Liver (tissue), 9 donors: ENCODE measurements around the gene SMIM28. TPM values are rescaled to one million over a fixed set of nuclear protein-coding genes. Genes with fewer than 3 reads are reported as not detected.

Experiments used
- DNase-seq: peaks from one replicate; pipeline ENCODE4 v3.0.0-alpha.2; 2017; ENCODE audit warnings: low spot score
- H3K27ac ChIP-seq, 2 donors: one replicate each; pipeline ENCODE4 v1.7.0; 2013; ENCODE audit warnings: inconsistent platforms in 2 of 2, low read length in 2 of 2, control low read depth in 1 of 2, low read depth in 1 of 2, mild to moderate bottlenecking in 1 of 2
- H3K27me3 ChIP-seq, 4 donors: one replicate each; pipeline versions ENCODE4 v1.6.1 to v1.7.0; 2013; ENCODE audit warnings: low read length in 3 of 4, inconsistent platforms in 1 of 4, mild to moderate bottlenecking in 1 of 4, moderate library complexity in 1 of 4; ENCODE audit not compliant: control insufficient read depth in 4 of 4, insufficient read depth in 4 of 4
- H3K36me3 ChIP-seq, 4 donors: one replicate each; pipeline versions ENCODE4 v1.6.1 to v1.7.0; 2013; ENCODE audit warnings: low read length in 3 of 4, mild to moderate bottlenecking in 3 of 4, low read depth in 1 of 4, moderate library complexity in 1 of 4; ENCODE audit not compliant: control insufficient read depth in 4 of 4, insufficient read depth in 3 of 4
- H3K4me1 ChIP-seq, 4 donors: one replicate each; pipeline versions ENCODE4 v1.6.1 to v1.7.0; 2013; ENCODE audit warnings: low read length in 3 of 4, mild to moderate bottlenecking in 3 of 4, moderate library complexity in 1 of 4; ENCODE audit not compliant: control insufficient read depth in 4 of 4, insufficient read depth in 4 of 4
- H3K4me3 ChIP-seq, 3 donors: one replicate each; pipeline versions ENCODE4 v1.6.1 to v1.7.0; 2013; ENCODE audit warnings: low read length in 3 of 3, control low read depth in 1 of 3, low read depth in 1 of 3, mild to moderate bottlenecking in 1 of 3
- H3K9ac ChIP-seq, 2 donors: one replicate each; pipeline ENCODE4 v1.7.0; 2013; ENCODE audit warnings: low read length in 2 of 2, mild to moderate bottlenecking in 2 of 2, moderate library complexity in 2 of 2, control low read depth in 1 of 2, low read depth in 1 of 2
- H3K9me3 ChIP-seq, 4 donors: one replicate each; pipeline versions ENCODE4 v1.6.1 to v1.7.0; 2013; ENCODE audit warnings: low read length in 3 of 4; ENCODE audit not compliant: control insufficient read depth in 4 of 4
- FOXA1 ChIP-seq: IDR thresholded peaks from 2 replicates; pipeline ENCODE4 v1.6.1; 2016; ENCODE audit warnings: antibody characterized with exemption
- FOXA2 ChIP-seq: IDR thresholded peaks from 2 replicates; pipeline ENCODE4 v1.6.1; 2016; ENCODE audit warnings: antibody characterized with exemption
- HNF4A ChIP-seq, 2 donors: conservative IDR thresholded peaks; 2 replicates each; pipeline ENCODE4 v1.6.1; 2016; ENCODE audit warnings: antibody characterized with exemption in 2 of 2, mild to moderate bottlenecking in 2 of 2
- HNF4G ChIP-seq: IDR thresholded peaks from 2 replicates; pipeline ENCODE4 v1.6.1; 2016; ENCODE audit warnings: antibody characterized with exemption
- JUND ChIP-seq, 2 donors: IDR thresholded peaks; 2 replicates each; pipeline ENCODE4 v1.6.1; 2016; ENCODE audit warnings: antibody characterized with exemption in 2 of 2
- NR2F2 ChIP-seq: IDR thresholded peaks from 2 replicates; pipeline ENCODE4 v1.6.1; 2016; ENCODE audit warnings: antibody characterized with exemption
- RAD21 ChIP-seq, 2 donors: IDR thresholded peaks; 2 replicates each; pipeline ENCODE4 v1.6.1; 2016; ENCODE audit warnings: antibody characterized with exemption in 2 of 2, mild to moderate bottlenecking in 2 of 2
- WGBS: extraction: QIAGEN DNeasy Blood & Tissue Kit; methylation state at CpG from one replicate; pipeline ENCODE4 v1.1.7; 2013; 5-methylcytosine and 5-hydroxymethylcytosine counted together
- polyA plus RNA-seq, 2 donors: library from polyadenylated mRNA; stranded (reverse) in 1 of 2; unstranded in 1 of 2; fragments of 200-250 nt in 1 of 2; fragments of >200 nt in 1 of 2; fragmentation: Nextera tagmentation in 1 of 2; extraction: Ambion mirVana in 1 of 2; gene quantifications; one replicate each; pipeline versions ENCODE4 v1.2.1 to v1.2.3, GENCODE V29; 2013 to 2015
- total RNA-seq, 2 donors: library from RNA; depleted of rRNA; stranded (reverse); fragments of >200 nt; gene quantifications; one replicate each; pipeline ENCODE4 v1.2.3, GENCODE V29; 2014
- TF ChIP-seq, protein P1 (sequence below): fragments of 150-350 bp; IDR thresholded peaks from 2 replicates; pipeline ENCODE4 v1.5.1; 2017; ENCODE audit warnings: improper control_type of control experiment, low read depth, low read length; ENCODE audit not compliant: missing input control
- TF ChIP-seq, protein P2 (sequence below): IDR thresholded peaks from 2 replicates; pipeline ENCODE4 v1.6.1; 2016; ENCODE audit warnings: antibody characterized with exemption
- TF ChIP-seq, protein P3 (sequence below): IDR thresholded peaks from 2 replicates; pipeline ENCODE4 v1.6.1; 2016; ENCODE audit warnings: antibody characterized with exemption, mild to moderate bottlenecking
- TF ChIP-seq, protein P4 (sequence below): IDR thresholded peaks from 2 replicates; pipeline ENCODE4 v1.6.1; 2016; ENCODE audit warnings: antibody characterized with exemption
- donor health status: healthy.
- donor health status: healthy.
- donor health status: healthy.
- donor health status: healthy.
- donor health status: healthy.

SMIM28 gene
- total and polyA plus RNA-seq, 4 donors, result not detected

DNA sequence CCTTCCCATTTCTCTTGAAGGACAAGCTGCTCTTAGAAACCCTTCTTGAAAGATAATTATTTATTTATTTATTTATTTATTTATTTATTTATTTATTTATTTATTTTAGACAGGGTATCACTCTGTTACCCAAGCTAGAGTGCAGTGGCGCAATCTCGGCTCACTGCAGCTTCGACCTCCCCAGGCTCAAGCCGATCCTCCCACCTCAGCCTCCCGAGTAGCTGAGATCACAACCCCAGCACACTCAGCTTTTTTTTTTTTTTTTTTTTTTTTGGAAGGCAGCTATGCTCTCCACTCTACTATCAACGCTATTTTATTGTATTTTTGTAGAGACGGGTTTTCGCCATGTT lies 25.1 kb downstream of the SMIM28 start:
- Histone ChIP-seq H3K4me3 (no peak overlapping the region), H3K4me1 (peaks cover 6 to 29% (median 15%) of the 10 kb centered on the region in 4 donors), H3K9me3 (no peaks in the 10 kb centered on the region), H3K9ac (no peak overlapping the region), H3K36me3 (peaks cover 0 to 11% (median 10%) of the 10 kb centered on the region in 4 donors), H3K27ac (no peak overlapping the region), H3K27me3 (no peaks in the 10 kb centered on the region)
- no peak for DNase-seq
- 93% methylated on average over 8 of the region's 8 CpGs for WGBS
- TF ChIP-seq, protein P1, sequence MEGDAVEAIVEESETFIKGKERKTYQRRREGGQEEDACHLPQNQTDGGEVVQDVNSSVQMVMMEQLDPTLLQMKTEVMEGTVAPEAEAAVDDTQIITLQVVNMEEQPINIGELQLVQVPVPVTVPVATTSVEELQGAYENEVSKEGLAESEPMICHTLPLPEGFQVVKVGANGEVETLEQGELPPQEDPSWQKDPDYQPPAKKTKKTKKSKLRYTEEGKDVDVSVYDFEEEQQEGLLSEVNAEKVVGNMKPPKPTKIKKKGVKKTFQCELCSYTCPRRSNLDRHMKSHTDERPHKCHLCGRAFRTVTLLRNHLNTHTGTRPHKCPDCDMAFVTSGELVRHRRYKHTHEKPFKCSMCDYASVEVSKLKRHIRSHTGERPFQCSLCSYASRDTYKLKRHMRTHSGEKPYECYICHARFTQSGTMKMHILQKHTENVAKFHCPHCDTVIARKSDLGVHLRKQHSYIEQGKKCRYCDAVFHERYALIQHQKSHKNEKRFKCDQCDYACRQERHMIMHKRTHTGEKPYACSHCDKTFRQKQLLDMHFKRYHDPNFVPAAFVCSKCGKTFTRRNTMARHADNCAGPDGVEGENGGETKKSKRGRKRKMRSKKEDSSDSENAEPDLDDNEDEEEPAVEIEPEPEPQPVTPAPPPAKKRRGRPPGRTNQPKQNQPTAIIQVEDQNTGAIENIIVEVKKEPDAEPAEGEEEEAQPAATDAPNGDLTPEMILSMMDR, result no peak
- no peak for TF ChIP-seq FOXA1
- TF ChIP-seq, protein P2, sequence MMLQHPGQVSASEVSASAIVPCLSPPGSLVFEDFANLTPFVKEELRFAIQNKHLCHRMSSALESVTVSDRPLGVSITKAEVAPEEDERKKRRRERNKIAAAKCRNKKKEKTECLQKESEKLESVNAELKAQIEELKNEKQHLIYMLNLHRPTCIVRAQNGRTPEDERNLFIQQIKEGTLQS, result no peak
- no peak for TF ChIP-seq FOXA2
- TF ChIP-seq HNF4A (conservative IDR thresholded peaks at IDR 0.05), result no peak
- no peak for TF ChIP-seq NR2F2
- TF ChIP-seq, protein P3, sequence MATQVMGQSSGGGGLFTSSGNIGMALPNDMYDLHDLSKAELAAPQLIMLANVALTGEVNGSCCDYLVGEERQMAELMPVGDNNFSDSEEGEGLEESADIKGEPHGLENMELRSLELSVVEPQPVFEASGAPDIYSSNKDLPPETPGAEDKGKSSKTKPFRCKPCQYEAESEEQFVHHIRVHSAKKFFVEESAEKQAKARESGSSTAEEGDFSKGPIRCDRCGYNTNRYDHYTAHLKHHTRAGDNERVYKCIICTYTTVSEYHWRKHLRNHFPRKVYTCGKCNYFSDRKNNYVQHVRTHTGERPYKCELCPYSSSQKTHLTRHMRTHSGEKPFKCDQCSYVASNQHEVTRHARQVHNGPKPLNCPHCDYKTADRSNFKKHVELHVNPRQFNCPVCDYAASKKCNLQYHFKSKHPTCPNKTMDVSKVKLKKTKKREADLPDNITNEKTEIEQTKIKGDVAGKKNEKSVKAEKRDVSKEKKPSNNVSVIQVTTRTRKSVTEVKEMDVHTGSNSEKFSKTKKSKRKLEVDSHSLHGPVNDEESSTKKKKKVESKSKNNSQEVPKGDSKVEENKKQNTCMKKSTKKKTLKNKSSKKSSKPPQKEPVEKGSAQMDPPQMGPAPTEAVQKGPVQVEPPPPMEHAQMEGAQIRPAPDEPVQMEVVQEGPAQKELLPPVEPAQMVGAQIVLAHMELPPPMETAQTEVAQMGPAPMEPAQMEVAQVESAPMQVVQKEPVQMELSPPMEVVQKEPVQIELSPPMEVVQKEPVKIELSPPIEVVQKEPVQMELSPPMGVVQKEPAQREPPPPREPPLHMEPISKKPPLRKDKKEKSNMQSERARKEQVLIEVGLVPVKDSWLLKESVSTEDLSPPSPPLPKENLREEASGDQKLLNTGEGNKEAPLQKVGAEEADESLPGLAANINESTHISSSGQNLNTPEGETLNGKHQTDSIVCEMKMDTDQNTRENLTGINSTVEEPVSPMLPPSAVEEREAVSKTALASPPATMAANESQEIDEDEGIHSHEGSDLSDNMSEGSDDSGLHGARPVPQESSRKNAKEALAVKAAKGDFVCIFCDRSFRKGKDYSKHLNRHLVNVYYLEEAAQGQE, result no peak
- no peak for TF ChIP-seq JUND (IDR thresholded peaks at IDR 0.05)
- TF ChIP-seq HNF4G, result no peak

DNA sequence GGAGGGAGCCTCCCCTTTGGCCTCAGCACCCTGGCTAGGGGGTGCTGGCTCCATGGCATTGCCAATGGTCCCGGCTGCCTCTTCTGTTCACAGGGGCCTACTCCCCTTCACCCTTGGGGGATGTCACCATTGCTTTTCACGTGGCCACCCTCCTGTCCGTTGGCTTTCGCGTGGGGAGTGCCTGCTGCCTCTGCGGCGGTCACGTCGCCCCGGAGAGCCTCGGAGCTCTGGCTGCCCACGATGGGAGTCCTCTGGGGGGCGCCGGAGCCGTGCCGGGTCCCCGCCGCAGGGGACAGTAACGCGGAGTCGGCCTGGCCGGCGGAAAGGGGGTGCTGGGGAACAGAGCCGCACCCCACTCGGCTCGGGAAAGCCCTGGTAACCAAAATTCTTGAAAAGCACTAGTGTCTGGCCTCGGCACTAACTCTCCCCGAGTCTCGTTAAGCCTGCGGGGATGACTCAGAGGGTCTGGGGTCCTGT lies 25.7 kb downstream of the SMIM28 start:
- DNase-seq, result peak; percentile 39
- Histone ChIP-seq H3K27me3 (no peaks in the 10 kb centered on the region), H3K36me3 (peaks cover 0 to 14% (median 11%) of the 10 kb centered on the region in 4 donors), H3K9me3 (no peaks in the 10 kb centered on the region), H3K9ac (peak overlapping the region; percentile 70 to 100), H3K27ac (peak overlapping the region; percentile 83 to 96), H3K4me1 (peaks cover 7 to 34% (median 18%) of the 10 kb centered on the region in 4 donors), H3K4me3 (peak overlapping the region; percentile 58 to 94 (median 86))
- 1% methylated on average over 30 of the region's 30 CpGs for WGBS
- peak in 1 of 2 donors; percentile 13 for TF ChIP-seq RAD21 (IDR thresholded peaks at IDR 0.05)
- TF ChIP-seq, protein P4, sequence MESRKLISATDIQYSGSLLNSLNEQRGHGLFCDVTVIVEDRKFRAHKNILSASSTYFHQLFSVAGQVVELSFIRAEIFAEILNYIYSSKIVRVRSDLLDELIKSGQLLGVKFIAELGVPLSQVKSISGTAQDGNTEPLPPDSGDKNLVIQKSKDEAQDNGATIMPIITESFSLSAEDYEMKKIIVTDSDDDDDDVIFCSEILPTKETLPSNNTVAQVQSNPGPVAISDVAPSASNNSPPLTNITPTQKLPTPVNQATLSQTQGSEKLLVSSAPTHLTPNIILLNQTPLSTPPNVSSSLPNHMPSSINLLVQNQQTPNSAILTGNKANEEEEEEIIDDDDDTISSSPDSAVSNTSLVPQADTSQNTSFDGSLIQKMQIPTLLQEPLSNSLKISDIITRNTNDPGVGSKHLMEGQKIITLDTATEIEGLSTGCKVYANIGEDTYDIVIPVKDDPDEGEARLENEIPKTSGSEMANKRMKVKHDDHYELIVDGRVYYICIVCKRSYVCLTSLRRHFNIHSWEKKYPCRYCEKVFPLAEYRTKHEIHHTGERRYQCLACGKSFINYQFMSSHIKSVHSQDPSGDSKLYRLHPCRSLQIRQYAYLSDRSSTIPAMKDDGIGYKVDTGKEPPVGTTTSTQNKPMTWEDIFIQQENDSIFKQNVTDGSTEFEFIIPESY, result no peak
- TF ChIP-seq, protein P3, result no peak
